ENCODE measurements around the gene SAMD13.

SAMD13 gene

GRCh38 chr1:84327830-84328229 lies 26.3 kb downstream of the SAMD13 start:
- TF ChIP-seq CTCF (IDR thresholded peaks at IDR 0.05; ENCODE audit: insufficient read depth, low read length, poor library complexity, severe bottlenecking) (no peak), EZH2phosphoT487 (conservative IDR thresholded peaks at IDR 0.05; ENCODE audit: low read length) (no peak)
- Histone ChIP-seq H3K9me3 (ENCODE audit: insufficient read depth, low read length) (no peaks in the 10 kb centered on the region), H3K4me2 (ENCODE audit: low read depth, low read length, poor library complexity, severe bottlenecking) (no peak overlapping the region), H3K4me3 (ENCODE audit: insufficient read depth, low read length, poor library complexity, severe bottlenecking) (no peak overlapping the region), H2AFZ (ENCODE audit: low read depth, low read length, severe bottlenecking) (no peak overlapping the region), H3K9me2 (replicated peaks; ENCODE audit: insufficient read depth, low read length) (no peaks in the 10 kb centered on the region), H4K20me1 (ENCODE audit: low read depth, low read length) (no peaks in the 10 kb centered on the region), H3K27ac (ENCODE audit: low read depth, low read length) (no peak overlapping the region), H3K79me2 (ENCODE audit: insufficient read depth, low read length) (no peaks in the 10 kb centered on the region), H3K27me3 (ENCODE audit: low read length) (no peaks in the 10 kb centered on the region), H3K36me3 (ENCODE audit: low read length) (no peaks in the 10 kb centered on the region), H3K9ac (ENCODE audit: low read length) (no peak overlapping the region), H3F3A (ENCODE audit: insufficient read depth) (no peaks in the 10 kb centered on the region)

- Histone ChIP-seq H3K9me3 (ENCODE audit: insufficient read depth, low read length) (no peaks in the 10 kb centered on the region), H3F3A (ENCODE audit: insufficient read depth) (no peaks in the 10 kb centered on the region), H4K20me1 (ENCODE audit: low read depth, low read length) (no peaks in the 10 kb centered on the region), H2AFZ (ENCODE audit: low read depth, low read length, severe bottlenecking) (no peak overlapping the region), H3K79me2 (ENCODE audit: insufficient read depth, low read length) (no peaks in the 10 kb centered on the region), H3K9me2 (replicated peaks; ENCODE audit: insufficient read depth, low read length) (no peaks in the 10 kb centered on the region), H3K36me3 (ENCODE audit: low read length) (no peaks in the 10 kb centered on the region), H3K27ac (ENCODE audit: low read depth, low read length) (no peak overlapping the region), H3K4me3 (ENCODE audit: insufficient read depth, low read length, poor library complexity, severe bottlenecking) (no peak overlapping the region), H3K4me2 (ENCODE audit: low read depth, low read length, poor library complexity, severe bottlenecking) (no peak overlapping the region), H3K27me3 (ENCODE audit: low read length) (no peaks in the 10 kb centered on the region), H3K9ac (ENCODE audit: low read length) (no peak overlapping the region)
- no peak for TF ChIP-seq EZH2phosphoT487 (conservative IDR thresholded peaks at IDR 0.05; ENCODE audit: low read length)
- TF ChIP-seq CTCF (IDR thresholded peaks at IDR 0.05; ENCODE audit: insufficient read depth, low read length, poor library complexity, severe bottlenecking), result no peak
These were observed 28.8 kb downstream of the SAMD13 start for GRCh38 chr1:84330125-84330984.

- Histone ChIP-seq H4K20me1 (ENCODE audit: low read depth, low read length) (no peaks in the 10 kb centered on the region), H3K27me3 (ENCODE audit: low read length) (no peaks in the 10 kb centered on the region), H2AFZ (ENCODE audit: low read depth, low read length, severe bottlenecking) (no peak overlapping the region), H3K9ac (ENCODE audit: low read length) (no peak overlapping the region), H3F3A (ENCODE audit: insufficient read depth) (no peaks in the 10 kb centered on the region), H3K9me2 (replicated peaks; ENCODE audit: insufficient read depth, low read length) (no peaks in the 10 kb centered on the region), H3K79me2 (ENCODE audit: insufficient read depth, low read length) (no peaks in the 10 kb centered on the region), H3K27ac (ENCODE audit: low read depth, low read length) (no peak overlapping the region), H3K9me3 (ENCODE audit: insufficient read depth, low read length) (no peaks in the 10 kb centered on the region), H3K4me2 (ENCODE audit: low read depth, low read length, poor library complexity, severe bottlenecking) (no peak overlapping the region), H3K36me3 (ENCODE audit: low read length) (no peaks in the 10 kb centered on the region), H3K4me3 (ENCODE audit: insufficient read depth, low read length, poor library complexity, severe bottlenecking) (no peak overlapping the region)
- TF ChIP-seq EZH2phosphoT487 (conservative IDR thresholded peaks at IDR 0.05; ENCODE audit: low read length) (no peak), CTCF (IDR thresholded peaks at IDR 0.05; ENCODE audit: insufficient read depth, low read length, poor library complexity, severe bottlenecking) (no peak)
These were observed 38.0 kb downstream of the SAMD13 start for GRCh38 chr1:84339503-84339902.

All from SU-DHL-6 (cell line).